GM12878 (cell line): ENCODE data around the gene PTPN5. TPM values are rescaled to one million over a fixed set of nuclear protein-coding genes. Genes with fewer than 3 reads are reported as not detected.

Source experiments
- ASH2L ChIP-seq: fragments of 300-600, 200-600 bp; sonication (generic); IDR thresholded peaks from 2 replicates; pipeline ENCODE4 v1.6.1; 2017; ENCODE audit warnings: low read depth, mild to moderate bottlenecking, borderline replicate concordance
- CEBPB ChIP-seq, 2 experiments: fragments of 150-350 bp in 1 of 2; IDR thresholded peaks; 2 replicates each; pipeline ENCODE4 v1.6.1; 2012 to 2014; ENCODE audit warnings: low read depth in 2 of 2, low read length in 2 of 2, borderline replicate concordance in 1 of 2, inconsistent platforms in 1 of 2
- MAX ChIP-seq: IDR thresholded peaks from 2 replicates; pipeline ENCODE4 v1.6.1; 2012; ENCODE audit warnings: low read depth, low read length, improper control_type of control experiment
- NBN ChIP-seq: fragments of 450-650 bp; IDR thresholded peaks from 2 replicates; pipeline ENCODE4 v1.6.1; 2016
- NFYA ChIP-seq: IDR thresholded peaks from 2 replicates; pipeline ENCODE4 v1.6.1; 2011; ENCODE audit warnings: low read depth, mild to moderate bottlenecking, low read length, improper control_type of control experiment, borderline replicate concordance
- RAD21 ChIP-seq: IDR thresholded peaks from 2 replicates; pipeline ENCODE4 v1.6.1; 2011; ENCODE audit warnings: mild to moderate bottlenecking, low read depth, low read length, moderate library complexity; ENCODE audit not compliant: insufficient read depth
- SMAD1 ChIP-seq: fragments of 450-650 bp; IDR thresholded peaks from 2 replicates; pipeline ENCODE4 v1.6.1; 2018; ENCODE audit warnings: mild to moderate bottlenecking, low read depth; ENCODE audit not compliant: partially characterized antibody
- WRNIP1 ChIP-seq: IDR thresholded peaks from 2 replicates; pipeline ENCODE4 v1.6.1; 2011; ENCODE audit warnings: low read depth, low read length, improper control_type of control experiment, borderline replicate concordance
- ZNF384 ChIP-seq: IDR thresholded peaks from 2 replicates; pipeline ENCODE4 v1.6.1; 2012; ENCODE audit warnings: low read depth, mild to moderate bottlenecking, low read length, improper control_type of control experiment, borderline replicate concordance
- polyA plus RNA-seq, 11 experiments: library from polyadenylated mRNA; depleted of rRNA in 4 of 11; unstranded in 6 of 11; stranded (reverse) in 5 of 11; fragments of >200 nt; fragmentation: Nextera tagmentation in 4 of 11; fragmentation: Illumina TruSeq in 1 of 11; extraction: Ambion mirVana in 4 of 11; extraction: Trizol in 1 of 11; gene quantifications; 1 replicate in 1 of 11; 2 replicates in 10 of 11; pipeline versions ENCODE4 v1.2.1 to v1.2.3, GENCODE V29; 2011 to 2016; ENCODE audit warnings: inconsistent platforms in 2 of 11, missing spikeins in 2 of 11, low read depth in 1 of 11
- total RNA-seq, 4 experiments: library from RNA; depleted of rRNA in 3 of 4; stranded (reverse); fragments of >200 nt in 3 of 4; fragmentation: Illumina TruSeq in 1 of 4; extraction: Trizol in 1 of 4; gene quantifications; 2 replicates each; pipeline versions ENCODE4 v1.2.1 to v1.2.3, GENCODE V29; 2013 to 2021
- TF ChIP-seq, protein P1 (sequence below): IDR thresholded peaks from 2 replicates; pipeline ENCODE4 v1.6.1; 2011; ENCODE audit warnings: mild to moderate bottlenecking, low read depth, low read length, moderate library complexity; ENCODE audit not compliant: insufficient replicate concordance
- TF ChIP-seq, protein P2 (sequence below): fragments of 450-650 bp; IDR thresholded peaks from 2 replicates; pipeline ENCODE4 v1.6.1; 2017; ENCODE audit warnings: low read depth, mild to moderate bottlenecking, moderate library complexity

Gene PTPN5
- total and polyA plus RNA-seq, 10 of the 15 experiments (the other 5 are each of a cell fraction or from before 2014, with no cell fraction given) = 0.04 to 0.06 (median 0.05) TPM; not detected in 7

- TF ChIP-seq, protein P1, sequence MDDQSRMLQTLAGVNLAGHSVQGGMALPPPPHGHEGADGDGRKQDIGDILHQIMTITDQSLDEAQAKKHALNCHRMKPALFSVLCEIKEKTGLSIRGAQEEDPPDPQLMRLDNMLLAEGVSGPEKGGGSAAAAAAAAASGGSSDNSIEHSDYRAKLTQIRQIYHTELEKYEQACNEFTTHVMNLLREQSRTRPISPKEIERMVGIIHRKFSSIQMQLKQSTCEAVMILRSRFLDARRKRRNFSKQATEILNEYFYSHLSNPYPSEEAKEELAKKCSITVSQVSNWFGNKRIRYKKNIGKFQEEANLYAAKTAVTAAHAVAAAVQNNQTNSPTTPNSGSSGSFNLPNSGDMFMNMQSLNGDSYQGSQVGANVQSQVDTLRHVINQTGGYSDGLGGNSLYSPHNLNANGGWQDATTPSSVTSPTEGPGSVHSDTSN = no peak
- TF ChIP-seq NFYA (no peak), ZNF384 (no peak), WRNIP1 (no peak), MAX (no peak), CEBPB (IDR thresholded peaks at IDR 0.05; ENCODE audit: borderline replicate concordance in 1 of 2, low read depth in 2 of 2, low read length in 2 of 2) (no peak), NBN (no peak), ASH2L (no peak), SMAD1 (no peak), RAD21 (no peak)
- TF ChIP-seq, protein P2, sequence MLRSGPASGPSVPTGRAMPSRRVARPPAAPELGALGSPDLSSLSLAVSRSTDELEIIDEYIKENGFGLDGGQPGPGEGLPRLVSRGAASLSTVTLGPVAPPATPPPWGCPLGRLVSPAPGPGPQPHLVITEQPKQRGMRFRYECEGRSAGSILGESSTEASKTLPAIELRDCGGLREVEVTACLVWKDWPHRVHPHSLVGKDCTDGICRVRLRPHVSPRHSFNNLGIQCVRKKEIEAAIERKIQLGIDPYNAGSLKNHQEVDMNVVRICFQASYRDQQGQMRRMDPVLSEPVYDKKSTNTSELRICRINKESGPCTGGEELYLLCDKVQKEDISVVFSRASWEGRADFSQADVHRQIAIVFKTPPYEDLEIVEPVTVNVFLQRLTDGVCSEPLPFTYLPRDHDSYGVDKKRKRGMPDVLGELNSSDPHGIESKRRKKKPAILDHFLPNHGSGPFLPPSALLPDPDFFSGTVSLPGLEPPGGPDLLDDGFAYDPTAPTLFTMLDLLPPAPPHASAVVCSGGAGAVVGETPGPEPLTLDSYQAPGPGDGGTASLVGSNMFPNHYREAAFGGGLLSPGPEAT = no peak
Observed at GRCh38 chr11:18834754-18835466, 43.3 kb upstream of the PTPN5 start (continued).
